ENCODE results near the gene PRKAR1B. TPM values are rescaled to one million over a fixed set of nuclear protein-coding genes. Genes with fewer than 3 reads are reported as not detected.

PRKAR1B gene
- total RNA-seq, 1 experiment from 2014 or later: 62.0 TPM

GRCh38 chr7:664402-664775 is 62.7 kb downstream of the PRKAR1B start:
- H3K4me3 ChIP-seq (ENCODE audit: low read depth in 2 of 2, low read length in 2 of 2): no peak overlapping the region
- in situ Hi-C loops (cut with HindIII; ENCODE audit: low pct_unique_long_range_greater_than_20kb, low sequenced_read_pairs): no loop called here
- H3K9me3 ChIP-seq (ENCODE audit: control insufficient read depth, insufficient read depth, low read depth, low read length): no peaks in the 10 kb centered on the region
- ChIA-PET POLR2A (no interaction called here), CTCF (no interaction called here)
- no TSS peak for BruUV-seq (replicated peaks)
- H3K36me3 ChIP-seq (ENCODE audit: control insufficient read depth, insufficient read depth, low read length): no peaks in the 10 kb centered on the region
- H3K4me1 ChIP-seq (ENCODE audit: control insufficient read depth, insufficient read depth, low read length): no peaks in the 10 kb centered on the region
- ATAC-seq (no peak), DNase-seq (ENCODE audit: low read depth, low spot score) (no peak)
- intact Hi-C loops (cut with micrococcal nuclease; ENCODE audit: unreplicated experiment): no loop called here
- H3K27me3 ChIP-seq (ENCODE audit: control insufficient read depth, insufficient read depth, low read length): no peaks in the 10 kb centered on the region
- TF ChIP-seq CTCF (IDR thresholded peaks at IDR 0.05) (no peak), TCF7L2 (IDR thresholded peaks at IDR 0.05; ENCODE audit: low read depth, low read length) (no peak), REST (IDR thresholded peaks at IDR 0.05; ENCODE audit: insufficient read depth in 1 of 2, low read depth in 2 of 2, low read length in 1 of 2) (no peak), POLR2AphosphoS5 (IDR thresholded peaks at IDR 0.05; ENCODE audit: low read depth, low read length) (no peak), SIN3A (IDR thresholded peaks at IDR 0.05; ENCODE audit: borderline replicate concordance, insufficient read depth, low read depth, low read length) (no peak)
- no peak overlapping the region for H3K27ac ChIP-seq (ENCODE audit: low read length)

- in situ Hi-C loops (cut with HindIII; ENCODE audit: low pct_unique_long_range_greater_than_20kb, low sequenced_read_pairs): no loop called here
- CTCF ChIA-PET: no interaction called here
Observed at GRCh38 chr7:662576-662975, 64.5 kb downstream of the PRKAR1B start.

GRCh38 chr7:659996-660395 is 67.1 kb downstream of the PRKAR1B start:
- Histone ChIP-seq H3K9me3 (ENCODE audit: control insufficient read depth, insufficient read depth, low read depth, low read length) (no peaks in the 10 kb centered on the region), H3K27ac (ENCODE audit: low read length) (no peak overlapping the region), H3K27me3 (ENCODE audit: control insufficient read depth, insufficient read depth, low read length) (no peaks in the 10 kb centered on the region), H3K4me3 (ENCODE audit: low read depth in 2 of 2, low read length in 2 of 2) (no peak overlapping the region), H3K36me3 (ENCODE audit: control insufficient read depth, insufficient read depth, low read length) (no peaks in the 10 kb centered on the region), H3K4me1 (ENCODE audit: control insufficient read depth, insufficient read depth, low read length) (no peaks in the 10 kb centered on the region)
- DNase-seq (ENCODE audit: low read depth, low spot score): no peak
- POLR2A ChIA-PET: interaction anchor here (0.7 kb wide), 1 partner anchor 19 kb away, joined by 6 read pairs; no protein-coding TSS in a partner anchor
- intact Hi-C loops (cut with micrococcal nuclease; ENCODE audit: unreplicated experiment) (no loop called here), in situ Hi-C loops (cut with HindIII; ENCODE audit: low pct_unique_long_range_greater_than_20kb, low sequenced_read_pairs) (no loop called here)
- BruUV-seq (replicated peaks): no TSS peak
- peak; percentile 35; the same call in 1 of the 2 replicates for ATAC-seq
- TF ChIP-seq TCF7L2 (IDR thresholded peaks at IDR 0.05; ENCODE audit: low read depth, low read length): no peak
- TF ChIP-seq SIN3A (IDR thresholded peaks at IDR 0.05; ENCODE audit: borderline replicate concordance, insufficient read depth, low read depth, low read length): no peak
- TF ChIP-seq CTCF (IDR thresholded peaks at IDR 0.05): no peak
- TF ChIP-seq REST (IDR thresholded peaks at IDR 0.05; ENCODE audit: insufficient read depth in 1 of 2, low read depth in 2 of 2, low read length in 1 of 2): no peak
- no peak for TF ChIP-seq POLR2AphosphoS5 (IDR thresholded peaks at IDR 0.05; ENCODE audit: low read depth, low read length)
- CTCF ChIA-PET: no interaction called here

More at GRCh38 chr7:662576-662975, 64.5 kb downstream of the PRKAR1B start:
- Histone ChIP-seq H3K4me1 (ENCODE audit: control insufficient read depth, insufficient read depth, low read length) (no peaks in the 10 kb centered on the region), H3K4me3 (ENCODE audit: low read depth in 2 of 2, low read length in 2 of 2) (no peak overlapping the region), H3K27me3 (ENCODE audit: control insufficient read depth, insufficient read depth, low read length) (no peaks in the 10 kb centered on the region), H3K36me3 (ENCODE audit: control insufficient read depth, insufficient read depth, low read length) (no peaks in the 10 kb centered on the region), H3K27ac (ENCODE audit: low read length) (no peak overlapping the region), H3K9me3 (ENCODE audit: control insufficient read depth, insufficient read depth, low read depth, low read length) (no peaks in the 10 kb centered on the region)
- intact Hi-C loops (cut with micrococcal nuclease; ENCODE audit: unreplicated experiment): no loop called here
- ATAC-seq: no peak
- no TSS peak for BruUV-seq (replicated peaks)
- TF ChIP-seq SIN3A (IDR thresholded peaks at IDR 0.05; ENCODE audit: borderline replicate concordance, insufficient read depth, low read depth, low read length): no peak
- POLR2A ChIA-PET: no interaction called here
- no peak for DNase-seq (ENCODE audit: low read depth, low spot score)
